AG09309 (cell line): ENCODE measurements around the gene GRB10.
A peak's percentile ranks its signal among the peaks of the same experiment; 100 is the strongest.
"Not testable (repeated sequence)": the region's sequence is repeated elsewhere in the genome, so short reads cannot be mapped to it uniquely, and the experiment has no call there.

ENCODE experiments used
- DNase-seq: peaks from one replicate; pipeline ENCODE4 v3.0.0-alpha.2; 2010; ENCODE audit warnings: low read depth
- H3K4me3 ChIP-seq: 2 replicates; pipeline ENCODE4 v1.5.1; 2011; ENCODE audit warnings: mild to moderate bottlenecking, low read depth, low read length, moderate library complexity; ENCODE audit not compliant: control insufficient read depth
- CTCF ChIP-seq: IDR thresholded peaks from 2 replicates; pipeline ENCODE4 v1.5.1; 2011; ENCODE audit warnings: mild to moderate bottlenecking, low read depth, low read length, inconsistent platforms; ENCODE audit not compliant: insufficient read depth, control insufficient read depth; ENCODE audit errors: missing control alignments

Gene GRB10

DNA sequence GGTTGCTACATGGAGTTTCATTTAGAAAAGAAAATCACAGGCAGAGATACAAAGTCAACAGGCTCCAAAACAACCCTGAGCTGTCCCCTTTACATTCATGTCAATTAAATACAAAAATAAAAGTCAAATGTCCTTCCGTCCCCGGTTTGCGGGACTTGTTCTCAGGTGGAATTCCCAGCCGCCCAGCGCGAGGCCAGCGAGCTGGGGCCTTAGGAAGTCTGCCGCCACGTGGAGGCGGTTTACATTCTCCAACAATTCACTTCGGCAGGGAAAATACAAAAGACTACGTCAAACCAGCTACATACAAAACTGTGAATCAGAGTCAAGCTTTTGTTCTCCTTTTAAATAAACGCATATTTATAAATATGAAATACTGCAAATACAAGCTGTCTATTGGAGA, 192.2 kb downstream of the GRB10 start:
- DNase-seq: no peak
- no peak overlapping the region for H3K4me3 ChIP-seq
- no peak for TF ChIP-seq CTCF

GRCh38 chr7:50589364-50589763, 193.3 kb downstream of the GRB10 start:
- DNase-seq: no peak
- no peak for TF ChIP-seq CTCF
- no peak overlapping the region for H3K4me3 ChIP-seq

GRCh38 chr7:50588937-50589336, 193.8 kb downstream of the GRB10 start:
- DNase-seq: no peak
- peak; percentile 7 for TF ChIP-seq CTCF
- H3K4me3 ChIP-seq: no peak overlapping the region

- TF ChIP-seq CTCF: no peak
- no peak for DNase-seq
- H3K4me3 ChIP-seq: no peak overlapping the region
These were observed 195.0 kb downstream of the GRB10 start for GRCh38 chr7:50587737-50588136.

DNA sequence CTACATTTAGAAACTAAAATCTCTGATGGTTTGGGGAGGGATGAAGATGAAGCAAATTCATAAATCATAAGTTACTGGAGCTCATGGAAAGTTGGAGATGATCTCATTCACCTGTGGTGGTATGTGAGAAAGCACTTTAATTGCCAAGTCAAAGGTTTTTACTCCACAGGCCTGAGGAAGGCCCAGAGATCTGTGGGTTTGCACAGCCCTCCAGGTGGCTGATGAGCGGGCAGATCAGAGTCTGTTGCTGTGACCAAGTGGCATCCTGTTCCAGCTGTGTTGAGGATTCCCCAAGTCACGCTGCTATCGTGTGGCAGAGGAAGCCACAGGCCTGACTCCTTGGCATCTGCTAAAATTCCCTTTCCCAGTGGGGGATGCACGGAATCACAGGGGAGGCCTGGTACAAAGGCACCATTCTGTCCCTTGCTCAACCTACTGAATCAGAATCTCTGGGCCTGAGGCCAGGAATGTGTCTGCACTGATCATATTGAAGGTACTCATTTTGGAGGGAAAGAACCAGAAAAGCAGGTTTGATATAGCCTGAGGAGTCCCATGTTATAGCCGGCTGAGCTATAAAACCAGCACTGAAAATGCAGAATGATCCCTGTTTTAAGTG, 197.8 kb downstream of the GRB10 start:
- TF ChIP-seq CTCF: no peak

GRCh38 chr7:50584386-50584785, 198.3 kb downstream of the GRB10 start:
- H3K4me3 ChIP-seq: no peak overlapping the region
- TF ChIP-seq CTCF: no peak
- DNase-seq: no peak

More for the DNA sequence above, 197.8 kb downstream of the GRB10 start:
- H3K4me3 ChIP-seq: no peak overlapping the region
- no peak for DNase-seq

DNA sequence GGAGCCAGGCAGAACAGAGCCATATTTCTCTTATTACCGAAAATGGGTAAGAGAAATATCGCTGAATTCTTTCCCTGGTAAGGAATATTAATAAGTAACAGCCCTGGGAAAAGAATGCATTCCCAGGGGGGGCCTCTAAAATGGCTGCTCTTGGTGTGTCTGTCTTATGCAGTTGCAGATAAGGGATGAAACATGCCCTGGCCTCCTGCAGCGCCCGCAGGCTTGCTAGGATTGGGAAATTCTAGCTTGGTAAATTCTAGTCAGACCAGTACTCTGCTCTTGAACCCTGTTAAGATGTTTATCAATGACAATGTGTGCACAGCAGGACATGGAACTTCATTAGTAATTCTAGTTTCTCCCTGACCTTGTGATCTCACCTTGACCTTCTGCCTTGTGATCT, 199.4 kb downstream of the GRB10 start:
- H3K4me3 ChIP-seq, DNase-seq: not testable (repeated sequence)

- H3K4me3 ChIP-seq, DNase-seq: not testable (repeated sequence)
These were observed 200.4 kb downstream of the GRB10 start for GRCh38 chr7:50582271-50582670.

- H3K4me3 ChIP-seq, DNase-seq: not testable (repeated sequence)
These were observed 202.0 kb downstream of the GRB10 start for GRCh38 chr7:50580666-50581065.
